Stomach (tissue), 9 donors: ENCODE data around the gene OOSP4B. TPM values are rescaled to one million over a fixed set of nuclear protein-coding genes. Genes with fewer than 3 reads are reported as not detected.

ENCODE experiments used
- DNase-seq, 2 donors: peaks; one replicate each; pipeline versions ENCODE4 v3.0.0 to v3.0.0-alpha.2; 2013 to 2019
- H3K27ac ChIP-seq, 5 donors: fragments of 200-600 bp in 4 of 5; sonication (generic) in 4 of 5; one replicate each; pipeline ENCODE4 v1.5.1; 2013 to 2019; ENCODE audit warnings: mild to moderate bottlenecking in 1 of 5, moderate library complexity in 1 of 5
- H3K27me3 ChIP-seq, 3 donors: fragments of 200-600 bp; sonication (generic); one replicate each; pipeline ENCODE4 v1.5.1; 2017 to 2019; ENCODE audit warnings: mixed run types in 1 of 3
- H3K36me3 ChIP-seq, 4 donors: fragments of 200-600 bp; sonication (generic); 1 replicate in 3 of 4; 2 replicates in 1 of 4; pipeline ENCODE4 v1.5.1; 2016 to 2019
- H3K4me1 ChIP-seq, 4 donors: fragments of 200-600 bp; sonication (generic); one replicate each; pipeline ENCODE4 v1.5.1; 2016 to 2019
- H3K4me3 ChIP-seq, 4 donors: fragments of 200-600 bp; sonication (generic) in 3 of 4; one replicate each; pipeline ENCODE4 v1.5.1; 2016 to 2019; ENCODE audit warnings: mild to moderate bottlenecking in 1 of 4
- H3K9me3 ChIP-seq, 4 donors: fragments of 200-600 bp; sonication (generic); one replicate each; pipeline ENCODE4 v1.5.1; 2016 to 2019
- EP300 ChIP-seq: sonication (generic); formaldehyde crosslinking; IDR thresholded peaks from one replicate; pipeline ENCODE4 v1.6.1; 2017; ENCODE audit warnings: antibody characterized with exemption
- POLR2A ChIP-seq, 4 donors: fragments of 450-650 bp; IDR thresholded peaks; one replicate each; pipeline ENCODE4 v1.6.1; 2016; ENCODE audit warnings: antibody characterized with exemption in 4 of 4, control low read depth in 2 of 4, mild to moderate bottlenecking in 1 of 4, moderate library complexity in 1 of 4
- POLR2AphosphoS5 ChIP-seq, 3 donors: sonication (generic); formaldehyde crosslinking; IDR thresholded peaks; one replicate each; pipeline ENCODE4 v1.6.1; 2016; ENCODE audit warnings: antibody characterized with exemption in 3 of 3
- WGBS, 5 donors: extraction: QIAGEN DNeasy Blood & Tissue Kit in 3 of 5; methylation state at CpG; one replicate each; pipeline versions ENCODE4 v1.1.5 to v1.1.7; 2013 to 2018; 5-methylcytosine and 5-hydroxymethylcytosine counted together
- intact Hi-C: fragments of 100-400 bp; cut with DNase I; formaldehyde crosslinking; loops from one replicate; pipeline ENCODE4 v1.15.1; 2023; ENCODE audit warnings: low total_unique reads
- polyA plus RNA-seq, 3 donors: library from polyadenylated mRNA; stranded (reverse); fragments of 200-250 nt; gene quantifications; one replicate each; pipeline ENCODE4 v1.2.3, GENCODE V29; 2013
- total RNA-seq, 5 donors: library from RNA; depleted of rRNA; stranded (reverse); fragments of >200 nt; gene quantifications; one replicate each; pipeline versions ENCODE4 v1.1.0 to v1.2.3, GENCODE V29; 2014 to 2016
- TF ChIP-seq, protein P1 (sequence below), 7 experiments: fragments of 450-650 bp in 4 of 7; fragments of 200-600 bp in 3 of 7; sonication (generic) in 3 of 7; IDR thresholded peaks; one replicate each; pipeline ENCODE4 v1.5.1; 2016 to 2019; ENCODE audit warnings: antibody characterized with exemption in 7 of 7, control low read depth in 2 of 7, mild to moderate bottlenecking in 1 of 7
- donor health status: healthy with polysubstance abuse.
- donor health status: Bipolar disorder and iron deficiency.
- donor health status: healthy.

The OOSP4B gene
- total and polyA plus RNA-seq, 8 donors: not detected

DNA sequence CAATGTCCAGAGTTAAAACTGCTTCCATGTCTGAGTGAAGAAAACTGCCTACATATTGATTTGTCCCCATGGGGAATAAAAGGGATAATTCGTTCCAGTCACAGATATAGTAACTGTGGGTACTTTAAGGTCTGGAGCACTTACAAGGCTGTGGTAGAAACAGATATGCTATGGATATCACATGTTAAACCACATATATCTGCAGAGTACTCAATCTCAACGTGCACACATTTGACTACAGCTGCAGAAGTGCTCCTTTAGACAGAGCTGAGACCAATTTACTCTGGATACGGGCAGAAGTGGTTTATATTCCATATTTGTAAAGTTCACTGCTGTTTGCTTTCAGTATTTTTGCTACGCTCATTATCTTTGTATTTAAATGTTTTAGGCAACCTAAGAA lies 61.8 kb downstream of the OOSP4B start:
- no peak for DNase-seq
- intact Hi-C loops: no loop called here
- Histone ChIP-seq H3K27me3 (no peaks in the 10 kb centered on the region), H3K27ac (no peak overlapping the region), H3K9me3 (peaks cover 0 to 8% (median 3%) of the 10 kb centered on the region in 4 donors), H3K36me3 (no peaks in the 10 kb centered on the region), H3K4me3 (no peak overlapping the region), H3K4me1 (no peaks in the 10 kb centered on the region)
- WGBS, 5 donors: 51 to 74% (median 65%) methylated on average over 4 of the region's 4 CpGs
- TF ChIP-seq, protein P1, sequence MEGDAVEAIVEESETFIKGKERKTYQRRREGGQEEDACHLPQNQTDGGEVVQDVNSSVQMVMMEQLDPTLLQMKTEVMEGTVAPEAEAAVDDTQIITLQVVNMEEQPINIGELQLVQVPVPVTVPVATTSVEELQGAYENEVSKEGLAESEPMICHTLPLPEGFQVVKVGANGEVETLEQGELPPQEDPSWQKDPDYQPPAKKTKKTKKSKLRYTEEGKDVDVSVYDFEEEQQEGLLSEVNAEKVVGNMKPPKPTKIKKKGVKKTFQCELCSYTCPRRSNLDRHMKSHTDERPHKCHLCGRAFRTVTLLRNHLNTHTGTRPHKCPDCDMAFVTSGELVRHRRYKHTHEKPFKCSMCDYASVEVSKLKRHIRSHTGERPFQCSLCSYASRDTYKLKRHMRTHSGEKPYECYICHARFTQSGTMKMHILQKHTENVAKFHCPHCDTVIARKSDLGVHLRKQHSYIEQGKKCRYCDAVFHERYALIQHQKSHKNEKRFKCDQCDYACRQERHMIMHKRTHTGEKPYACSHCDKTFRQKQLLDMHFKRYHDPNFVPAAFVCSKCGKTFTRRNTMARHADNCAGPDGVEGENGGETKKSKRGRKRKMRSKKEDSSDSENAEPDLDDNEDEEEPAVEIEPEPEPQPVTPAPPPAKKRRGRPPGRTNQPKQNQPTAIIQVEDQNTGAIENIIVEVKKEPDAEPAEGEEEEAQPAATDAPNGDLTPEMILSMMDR (IDR thresholded peaks at IDR 0.05): no peak
- TF ChIP-seq POLR2A (IDR thresholded peaks at IDR 0.05) (no peak), EP300 (no peak), POLR2AphosphoS5 (IDR thresholded peaks at IDR 0.05) (no peak)

DNA sequence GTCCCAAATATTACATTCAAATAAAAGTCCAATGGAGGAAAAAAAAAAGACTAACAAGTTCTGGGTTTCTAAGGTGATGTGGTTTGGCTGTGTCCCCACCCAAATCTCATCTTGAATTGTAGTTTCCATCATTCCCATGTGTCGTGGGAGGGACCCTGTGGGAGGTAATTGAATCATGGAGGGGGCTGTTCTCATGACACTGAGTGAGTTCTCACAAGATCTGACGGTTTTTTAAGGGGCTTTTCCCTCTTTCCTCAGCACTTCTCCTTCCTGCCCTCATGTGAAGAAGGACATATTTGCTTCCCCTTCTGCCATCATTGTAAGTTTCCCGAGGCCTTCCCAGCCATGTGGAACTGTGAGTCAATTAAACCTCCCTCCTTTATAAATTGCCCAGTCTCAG lies 63.6 kb downstream of the OOSP4B start:
- no peak for DNase-seq
- Histone ChIP-seq H3K36me3 (no peaks in the 10 kb centered on the region), H3K4me1 (no peaks in the 10 kb centered on the region), H3K9me3 (peaks cover 0 to 8% (median 3%) of the 10 kb centered on the region in 4 donors), H3K4me3 (no peak overlapping the region), H3K27me3 (no peaks in the 10 kb centered on the region), H3K27ac (no peak overlapping the region)
- intact Hi-C loops: no loop called here
- 55 to 75% (median 56%) methylated on average over 3 of the region's 3 CpGs for whole genome bisulfite sequencing, 5 donors
- TF ChIP-seq EP300 (no peak), POLR2AphosphoS5 (IDR thresholded peaks at IDR 0.05) (no peak), POLR2A (IDR thresholded peaks at IDR 0.05) (no peak)
- TF ChIP-seq, protein P1 (IDR thresholded peaks at IDR 0.05): no peak

Other genes with a start within 250 kb of the OOSP4B start
- 10 to 100 TPM in 4 of 5 donors, 1 to 10 TPM in 1; 8.8 to 47.2 (median 28.6) TPM for gene MRPL16, start 206.4 kb upstream of the OOSP4B start, total RNA-seq
- gene MRPL16, start 206.4 kb upstream of the OOSP4B start, polyA plus RNA-seq: 10 to 100 TPM; 51.8 to 65.4 (median 58.0) TPM
- 1,000 to 10,000 TPM in 2 of 5 donors, 100 to 1,000 TPM in 2, 1 to 10 TPM in 1; 2.9 to 2,010 (median 456) TPM for gene CBLIF, start 171.7 kb upstream of the OOSP4B start, total RNA-seq
- 100 to 1,000 TPM; 546 to 772 (median 712) TPM for gene CBLIF, start 171.7 kb upstream of the OOSP4B start, polyA plus RNA-seq
- gene TCN1, start 150.7 kb upstream of the OOSP4B start, total RNA-seq: 10 to 100 TPM in 2 of 5 donors, 1 to 10 TPM in 1, under 1 TPM in 1, not detected in 1; 0.58 to 77.1 (median 36.2) TPM
- 10 to 100 TPM; 14.2 to 48.7 (median 40.8) TPM for gene TCN1, start 150.7 kb upstream of the OOSP4B start, polyA plus RNA-seq
- not detected for gene OOSP3, start 138.4 kb upstream of the OOSP4B start, total RNA-seq
- not detected for gene OOSP3, start 138.4 kb upstream of the OOSP4B start, polyA plus RNA-seq
- not detected for gene OOSP1, start 78.7 kb upstream of the OOSP4B start, total RNA-seq
- not detected for gene OOSP1, start 78.7 kb upstream of the OOSP4B start, polyA plus RNA-seq
- not detected for gene OOSP4A, start 53.1 kb upstream of the OOSP4B start, total RNA-seq
- not detected for gene OOSP4A, start 53.1 kb upstream of the OOSP4B start, polyA plus RNA-seq
- gene OOSP2, start 23.2 kb downstream of the OOSP4B start, total RNA-seq: not detected
- not detected for gene OOSP2, start 23.2 kb downstream of the OOSP4B start, polyA plus RNA-seq
- 1 to 10 TPM in 1 of 5 donors, not detected in 4; 2.4 TPM for gene MS4A3, start 39.5 kb downstream of the OOSP4B start, total RNA-seq
- gene MS4A3, start 39.5 kb downstream of the OOSP4B start, polyA plus RNA-seq: under 1 TPM in 2 of 3 donors, not detected in 1; 0.08 to 0.61 TPM
- gene MS4A2, start 71.5 kb downstream of the OOSP4B start, total RNA-seq: 1 to 10 TPM in 2 of 5 donors, under 1 TPM in 1, not detected in 2; 0.58 to 7.4 (median 1.7) TPM
- gene MS4A2, start 71.5 kb downstream of the OOSP4B start, polyA plus RNA-seq: 1 to 10 TPM in 2 of 3 donors, under 1 TPM in 1; 0.23 to 7.9 (median 1.2) TPM
- 10 to 100 TPM in 4 of 5 donors, 1 to 10 TPM in 1; 6.7 to 97.4 (median 53.2) TPM for gene MS4A6A, start 165.9 kb downstream of the OOSP4B start, total RNA-seq
- 10 to 100 TPM; 21.0 to 35.6 (median 34.2) TPM for gene MS4A6A, start 165.9 kb downstream of the OOSP4B start, polyA plus RNA-seq
- gene MS4A4E, start 226.0 kb downstream of the OOSP4B start, total RNA-seq: 10 to 100 TPM in 1 of 5 donors, 1 to 10 TPM in 4; 1.3 to 16.2 (median 2.3) TPM
- under 1 TPM in 1 of 3 donors, not detected in 2; 0.25 TPM for gene MS4A4E, start 226.0 kb downstream of the OOSP4B start, polyA plus RNA-seq